ENCODE data around the gene GNAI1.

DNA sequence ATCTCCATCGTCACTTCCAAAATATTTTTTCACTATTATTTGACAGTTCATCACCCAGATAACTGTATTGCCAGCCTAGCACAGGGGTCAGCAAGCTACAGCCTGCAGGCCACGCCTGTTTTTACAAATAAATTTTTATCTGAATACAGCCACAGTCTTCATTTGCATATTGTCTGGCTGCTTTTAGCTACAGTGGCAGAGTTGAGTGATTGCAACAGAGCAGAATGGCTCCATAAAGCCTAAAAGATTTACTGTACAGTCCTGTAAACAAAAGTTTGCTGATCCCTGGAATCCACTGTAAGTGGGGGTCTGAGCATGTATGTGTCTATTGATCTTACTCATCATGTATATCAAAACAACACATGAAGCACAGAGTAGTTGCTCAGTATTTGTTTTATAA is 45.9 kb upstream of the GNAI1 start:
- TF ChIP-seq CTCF (conservative IDR thresholded peaks at IDR 0.05 in 1 of 2, IDR thresholded peaks at IDR 0.05 in 1 of 2; ENCODE audit: extremely low read depth in 1 of 2, insufficient read depth in 1 of 2, low read depth in 1 of 2, low read length in 2 of 2) (no peak), EZH2 (IDR thresholded peaks at IDR 0.05; ENCODE audit: borderline replicate concordance, low read length) (no peak)

Measured in mammary epithelial cell (primary cell).